ENCODE data around the gene CC2D2B.

Gene CC2D2B

GRCh38 chr10:96053985-96054384, 146.2 kb downstream of the CC2D2B start:
- peaks cover 15% of the 10 kb centered on the region for H3K36me3 ChIP-seq

GRCh38 chr10:96056787-96057186, 149.0 kb downstream of the CC2D2B start:
- no peaks in the 10 kb centered on the region for H3K27me3 ChIP-seq
- TF ChIP-seq CTCF (IDR thresholded peaks at IDR 0.05; ENCODE audit: low read depth, low read length): no peak
- H3K4me3 ChIP-seq (ENCODE audit: low read depth, low read length): no peak overlapping the region
- H3K36me3 ChIP-seq: peaks cover 15% of the 10 kb centered on the region
- DNase-seq: no peak
- H3K9me3 ChIP-seq: no peaks in the 10 kb centered on the region
- no peaks in the 10 kb centered on the region for H3K4me1 ChIP-seq

More at GRCh38 chr10:96053985-96054384, 146.2 kb downstream of the CC2D2B start:
- no peak for TF ChIP-seq CTCF (IDR thresholded peaks at IDR 0.05; ENCODE audit: low read depth, low read length)
- Histone ChIP-seq H3K4me3 (ENCODE audit: low read depth, low read length) (no peak overlapping the region), H3K9me3 (no peaks in the 10 kb centered on the region), H3K4me1 (no peaks in the 10 kb centered on the region), H3K27me3 (no peaks in the 10 kb centered on the region)
- DNase-seq: no peak

GRCh38 chr10:96061232-96061631, 153.5 kb downstream of the CC2D2B start:
- Histone ChIP-seq H3K36me3 (peaks cover 15% of the 10 kb centered on the region), H3K4me3 (ENCODE audit: low read depth, low read length) (no peak overlapping the region), H3K9me3 (no peaks in the 10 kb centered on the region), H3K27me3 (no peaks in the 10 kb centered on the region), H3K4me1 (no peaks in the 10 kb centered on the region)
- no peak for TF ChIP-seq CTCF (IDR thresholded peaks at IDR 0.05; ENCODE audit: low read depth, low read length)
- no peak for DNase-seq

GRCh38 chr10:96072674-96073073, 164.9 kb downstream of the CC2D2B start:
- H3K4me1 ChIP-seq: no peaks in the 10 kb centered on the region; the same call in 1 of the 2 replicates
- H3K9me3 ChIP-seq: no peaks in the 10 kb centered on the region
- TF ChIP-seq CTCF (IDR thresholded peaks at IDR 0.05; ENCODE audit: low read depth, low read length): no peak
- H3K36me3 ChIP-seq: no peaks in the 10 kb centered on the region
- DNase-seq: no peak
- H3K27me3 ChIP-seq: no peaks in the 10 kb centered on the region
- no peak overlapping the region for H3K4me3 ChIP-seq (ENCODE audit: low read depth, low read length)

- no peak for DNase-seq
- TF ChIP-seq CTCF (IDR thresholded peaks at IDR 0.05; ENCODE audit: low read depth, low read length): no peak
Measured at GRCh38 chr10:96073722-96074121, 165.9 kb downstream of the CC2D2B start.

GRCh38 chr10:96074776-96075175, 167.0 kb downstream of the CC2D2B start:
- Histone ChIP-seq H3K9me3 (no peaks in the 10 kb centered on the region), H3K4me3 (ENCODE audit: low read depth, low read length) (no peak overlapping the region), H3K27me3 (no peaks in the 10 kb centered on the region), H3K36me3 (no peaks in the 10 kb centered on the region), H3K4me1 (no peaks in the 10 kb centered on the region; the same call in 1 of the 2 replicates)
- TF ChIP-seq CTCF (IDR thresholded peaks at IDR 0.05; ENCODE audit: low read depth, low read length): no peak
- DNase-seq: no peak

More at GRCh38 chr10:96073722-96074121, 165.9 kb downstream of the CC2D2B start:
- no peaks in the 10 kb centered on the region; the same call in 1 of the 2 replicates for H3K4me1 ChIP-seq
- H3K36me3 ChIP-seq: no peaks in the 10 kb centered on the region
- no peak overlapping the region for H3K4me3 ChIP-seq (ENCODE audit: low read depth, low read length)
- H3K9me3 ChIP-seq: no peaks in the 10 kb centered on the region
- no peaks in the 10 kb centered on the region for H3K27me3 ChIP-seq
